HG02588 (cell line): Measurements from ENCODE around the gene TSACC.
"Not testable (repeated sequence)": the region's sequence is repeated elsewhere in the genome, so short reads cannot be mapped to it uniquely, and the experiment has no call there.

Source experiments
- ATAC-seq: cut with Tn5 transposase; IDR thresholded peaks from one replicate; pipeline ENCODE4 v1.9.1; 2021; ENCODE audit warnings: mild to moderate bottlenecking, moderate library complexity; ENCODE audit not compliant: unreplicated experiment

TSACC gene

GRCh38 chr1:156346035-156346434, 7.7 kb downstream of the TSACC start:
- ATAC-seq, result not testable (repeated sequence)

- no peak for ATAC-seq
These were observed 8.3 kb downstream of the TSACC start for GRCh38 chr1:156346636-156347035.

- no peak for ATAC-seq
These were observed 9.0 kb downstream of the TSACC start for GRCh38 chr1:156347331-156347730.

GRCh38 chr1:156352481-156352880, 14.2 kb downstream of the TSACC start:
- ATAC-seq, result not testable (repeated sequence)

GRCh38 chr1:156356262-156356874, 18.0 kb downstream of the TSACC start:
- ATAC-seq, result no peak

- ATAC-seq, result no peak
These were observed 18.7 kb downstream of the TSACC start for GRCh38 chr1:156356875-156357534.

GRCh38 chr1:156357977-156358376, 19.7 kb downstream of the TSACC start:
- ATAC-seq, result no peak

GRCh38 chr1:156358641-156359040, 20.3 kb downstream of the TSACC start:
- no peak for ATAC-seq

GRCh38 chr1:156359249-156359648, 20.9 kb downstream of the TSACC start:
- no peak for ATAC-seq

- no peak for ATAC-seq
These were observed 21.6 kb downstream of the TSACC start for GRCh38 chr1:156359973-156360372.

GRCh38 chr1:156360534-156360933, 22.2 kb downstream of the TSACC start:
- ATAC-seq, result no peak

- no peak for ATAC-seq
These were observed 27.4 kb downstream of the TSACC start for GRCh38 chr1:156365754-156366153.

- ATAC-seq, result no peak
These were observed 28.2 kb downstream of the TSACC start for GRCh38 chr1:156366378-156367166.

GRCh38 chr1:156367383-156368156, 29.2 kb downstream of the TSACC start:
- no peak for ATAC-seq

- no peak for ATAC-seq
These were observed 29.9 kb downstream of the TSACC start for GRCh38 chr1:156368157-156368658.

- ATAC-seq, result no peak
These were observed 30.8 kb downstream of the TSACC start, which contains the start of gene RHBG for GRCh38 chr1:156368889-156369684. Gene RHBG, plus strand, starts transcription at chr1:156369211. Its CDS starts 39 bp downstream, at chr1:156369250.

GRCh38 chr1:156369685-156370286, 31.5 kb downstream of the TSACC start:
- ATAC-seq, result not testable (repeated sequence)

- no peak for ATAC-seq
These were observed 33.4 kb downstream of the TSACC start for GRCh38 chr1:156371553-156372264.

GRCh38 chr1:156372265-156372586, 33.9 kb downstream of the TSACC start:
- no peak for ATAC-seq
